Measurements from ENCODE around the gene C11orf91. TPM values are rescaled to one million over a fixed set of nuclear protein-coding genes. Genes with fewer than 3 reads are reported as not detected.
"Not testable (repeated sequence)": the region's sequence is repeated elsewhere in the genome, so short reads cannot be mapped to it uniquely, and the experiment has no call there.

C11orf91 gene
- total RNA-seq, 1 experiment from 2014 or later = not detected

DNA sequence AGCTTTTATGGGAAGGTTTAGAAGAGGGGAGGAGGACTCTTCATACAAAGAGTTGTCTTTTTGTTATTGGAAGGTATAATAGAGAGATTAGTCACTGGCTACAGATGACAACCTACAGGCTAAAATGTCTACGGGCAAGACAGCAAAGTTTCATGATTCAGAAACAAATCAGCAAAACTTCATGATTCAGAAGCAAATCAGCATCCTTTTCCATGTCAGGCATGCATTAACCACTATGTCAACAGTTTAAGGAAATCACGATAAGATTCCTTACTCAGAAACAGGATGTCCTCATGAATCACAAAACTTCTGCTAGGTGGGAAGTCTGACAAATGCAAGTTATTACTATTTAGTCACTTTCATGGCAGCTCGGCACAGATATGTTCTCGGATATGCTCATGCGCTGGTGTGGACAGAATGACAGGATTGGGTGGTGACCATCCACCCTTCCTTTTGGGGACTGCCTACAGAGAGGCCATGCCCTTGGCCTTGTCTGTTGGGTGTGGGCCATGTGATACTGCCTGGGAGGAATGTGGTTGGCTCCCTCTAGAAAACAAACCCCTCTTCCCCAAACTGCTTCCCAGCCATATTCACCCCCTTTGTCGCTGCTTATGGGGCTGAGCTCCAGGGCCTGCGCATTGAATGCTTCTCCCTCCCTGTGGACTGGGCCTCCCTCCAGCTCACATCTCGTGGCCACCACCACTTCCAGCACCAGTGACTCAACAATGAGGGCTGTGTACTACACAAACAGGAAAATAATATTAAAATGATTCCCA is 10.1 kb downstream of the C11orf91 start:
- Histone ChIP-seq H3K4me3 (no peak overlapping the region), H3K36me3 (no peaks in the 10 kb centered on the region), H3K27me3 (no peaks in the 10 kb centered on the region), H3K9me3 (no peaks in the 10 kb centered on the region; the same call in 1 of the 2 replicates)
- peak; percentile 96 for DNase-seq

DNA sequence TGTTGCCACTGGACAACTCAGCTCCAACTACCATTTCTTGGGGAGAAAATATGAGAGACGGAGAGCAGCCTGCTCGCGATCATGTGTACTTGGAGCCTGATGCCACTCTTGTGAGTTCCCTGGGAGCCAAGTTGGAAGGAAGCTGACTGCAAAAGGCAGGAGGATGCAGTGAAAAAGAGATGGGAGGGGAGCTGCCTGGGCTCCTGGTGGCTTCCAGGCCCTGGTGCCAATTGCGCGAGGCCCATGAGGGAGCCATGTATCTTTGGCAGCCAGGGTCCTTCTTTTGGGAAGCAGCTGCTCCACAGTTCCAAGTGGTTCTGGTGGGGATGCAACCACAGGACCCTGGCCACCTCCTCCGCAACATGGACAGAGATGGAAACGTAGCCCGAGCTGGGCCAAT is 11.1 kb downstream of the C11orf91 start:
- Histone ChIP-seq H3K27me3 (no peaks in the 10 kb centered on the region), H3K4me3 (no peak overlapping the region), H3K36me3 (no peaks in the 10 kb centered on the region), H3K9me3 (no peaks in the 10 kb centered on the region; the same call in 1 of the 2 replicates)
- no peak for DNase-seq

DNA sequence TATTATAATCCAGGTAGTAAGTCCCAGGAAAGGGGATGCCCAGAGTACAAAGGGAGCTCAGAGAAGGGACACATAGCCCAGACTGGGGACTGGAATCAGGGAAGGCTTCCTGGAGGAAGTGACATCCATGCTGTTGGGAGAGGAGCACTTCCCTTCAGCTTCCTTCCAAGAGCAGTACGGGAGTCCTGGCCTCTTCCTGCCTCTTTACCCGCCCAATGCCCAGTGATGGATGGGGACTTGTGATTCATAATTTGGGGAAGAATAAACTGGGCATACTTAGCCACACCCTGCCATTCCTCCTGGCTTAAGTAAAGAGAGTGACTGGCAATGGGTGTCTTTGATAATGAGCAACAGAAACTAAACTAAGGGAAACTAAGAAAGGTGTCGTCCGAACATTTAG is 11.5 kb downstream of the C11orf91 start:
- Histone ChIP-seq H3K4me3 (no peak overlapping the region), H3K9me3 (no peaks in the 10 kb centered on the region; the same call in 1 of the 2 replicates), H3K27me3 (no peaks in the 10 kb centered on the region), H3K36me3 (no peaks in the 10 kb centered on the region)
- DNase-seq = peak; percentile 72

DNA sequence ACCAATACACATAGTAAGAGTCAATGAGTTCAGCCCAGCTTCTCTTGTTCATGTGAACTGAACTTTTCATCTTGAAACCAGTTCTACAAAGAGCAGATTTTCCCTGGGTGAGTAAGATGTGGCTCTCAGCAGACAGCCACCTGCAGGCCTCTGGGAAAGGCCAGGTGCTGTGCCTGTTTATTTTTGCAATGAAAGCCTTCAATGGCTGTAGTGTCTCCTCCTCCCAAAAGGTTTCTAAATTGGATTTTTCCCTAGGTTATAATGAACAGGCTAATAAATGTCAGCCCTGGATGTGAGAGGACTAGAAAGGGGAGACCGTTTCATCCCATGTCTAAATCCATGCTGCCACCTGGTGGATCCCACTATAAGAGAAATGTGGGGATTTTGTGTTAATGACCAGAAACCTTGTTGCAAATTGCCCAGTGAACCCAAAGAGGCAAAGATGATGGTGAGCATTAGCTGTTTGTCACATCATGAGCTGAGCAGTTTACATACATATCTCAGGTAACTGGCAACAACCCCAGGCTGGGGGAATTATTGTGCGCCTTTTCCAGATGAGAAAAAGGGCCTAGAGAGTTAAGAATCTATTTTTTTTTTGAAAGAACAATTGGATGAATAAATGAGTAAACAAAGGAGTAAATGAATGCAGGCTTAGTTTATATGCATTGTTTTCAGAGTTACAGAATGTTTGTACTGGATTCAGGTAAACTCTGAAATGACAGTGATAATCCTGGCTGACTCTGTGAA is 12.7 kb downstream of the C11orf91 start:
- H3K27me3 ChIP-seq = no peaks in the 10 kb centered on the region
- DNase-seq = peak; percentile 33
- H3K9me3 ChIP-seq = no peaks in the 10 kb centered on the region; the same call in 1 of the 2 replicates
- H3K4me3 ChIP-seq = no peak overlapping the region
- no peaks in the 10 kb centered on the region for H3K36me3 ChIP-seq

DNA sequence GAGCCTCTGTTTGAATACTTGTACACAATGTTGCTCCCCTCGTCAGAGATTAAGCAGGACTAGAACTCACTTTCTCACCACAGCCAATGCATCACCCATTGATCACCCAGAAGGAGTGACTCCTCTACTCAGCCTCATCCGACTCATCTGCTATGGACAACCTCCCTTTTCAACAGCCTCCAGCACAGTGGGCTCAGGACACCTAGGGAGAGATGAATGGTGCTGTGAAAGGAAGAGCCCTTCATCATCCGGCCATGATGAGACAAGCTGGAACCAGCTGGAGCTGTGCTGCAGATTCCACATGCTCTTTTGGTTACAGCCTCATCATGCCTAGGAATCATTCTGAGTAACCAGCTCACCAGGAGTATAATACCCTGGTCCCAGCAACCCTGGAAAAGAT is 15.5 kb downstream of the C11orf91 start:
- Histone ChIP-seq H3K4me3 (no peak overlapping the region), H3K27me3 (peaks cover 3% of the 10 kb centered on the region), H3K36me3 (no peaks in the 10 kb centered on the region), H3K9me3 (peaks cover under 1% of the 10 kb centered on the region)
- DNase-seq = no peak

DNA sequence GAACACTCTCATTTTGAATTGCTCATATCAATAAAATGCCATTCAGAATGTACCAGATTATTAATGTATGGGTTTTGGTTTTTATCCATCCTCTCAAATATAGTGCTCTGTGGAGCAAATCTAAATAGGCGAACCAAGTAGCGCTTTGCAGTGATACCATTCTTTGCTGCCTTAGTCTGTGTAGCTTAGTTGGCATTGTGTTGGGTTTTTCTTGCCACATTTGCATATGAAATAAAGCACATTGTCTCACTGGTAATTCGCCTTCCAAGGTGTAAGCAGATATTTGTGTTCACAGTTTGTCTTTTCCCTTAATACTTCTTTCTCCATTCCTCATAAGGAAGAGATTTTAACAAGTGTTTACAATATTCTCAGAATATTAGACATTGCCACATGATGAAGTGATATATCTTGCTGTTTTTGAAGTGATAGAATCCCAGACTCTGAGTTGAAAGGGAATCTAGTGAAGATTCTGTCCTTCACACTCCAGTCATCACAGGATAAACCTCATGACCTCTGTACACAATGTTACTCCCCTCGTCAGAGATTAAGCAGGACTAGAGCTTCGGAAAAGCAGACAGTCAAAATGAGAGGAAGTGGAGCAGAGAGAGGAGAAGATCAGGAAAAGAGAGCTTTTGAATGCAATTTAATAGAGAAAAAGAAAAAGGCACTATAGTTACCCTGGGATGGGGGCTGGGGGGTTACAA is 16.5 kb downstream of the C11orf91 start:
- Histone ChIP-seq H3K9me3 (peaks cover 9% of the 10 kb centered on the region), H3K27me3 (peaks cover 6% of the 10 kb centered on the region), H3K4me3 (no peak overlapping the region), H3K36me3 (no peaks in the 10 kb centered on the region)
- DNase-seq = no peak

DNA sequence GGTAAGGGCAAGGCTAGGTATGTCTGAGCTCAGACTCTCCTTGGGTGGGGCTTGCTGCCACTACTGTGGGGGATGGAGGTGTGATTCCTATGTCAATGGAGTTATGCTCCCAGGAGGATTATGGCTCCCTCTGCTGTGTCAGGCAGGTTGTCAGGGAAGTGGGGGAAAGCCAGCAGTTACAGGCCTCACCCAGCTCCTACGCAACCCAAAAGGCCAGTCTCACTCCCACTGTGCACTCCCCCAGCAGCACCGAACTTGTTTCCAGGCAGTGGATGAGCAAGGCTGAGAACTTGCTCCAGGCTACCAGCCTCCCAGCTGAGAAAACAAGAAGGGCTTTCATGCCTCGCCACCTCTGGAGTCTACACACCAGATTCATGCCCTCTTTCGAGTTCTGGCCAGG is 18.2 kb downstream of the C11orf91 start:
- H3K27me3 ChIP-seq = peaks cover 6% of the 10 kb centered on the region
- H3K4me3 ChIP-seq = no peak overlapping the region
- H3K36me3 ChIP-seq = no peaks in the 10 kb centered on the region
- no peak for DNase-seq
- H3K9me3 ChIP-seq = peaks cover 19% of the 10 kb centered on the region

DNA sequence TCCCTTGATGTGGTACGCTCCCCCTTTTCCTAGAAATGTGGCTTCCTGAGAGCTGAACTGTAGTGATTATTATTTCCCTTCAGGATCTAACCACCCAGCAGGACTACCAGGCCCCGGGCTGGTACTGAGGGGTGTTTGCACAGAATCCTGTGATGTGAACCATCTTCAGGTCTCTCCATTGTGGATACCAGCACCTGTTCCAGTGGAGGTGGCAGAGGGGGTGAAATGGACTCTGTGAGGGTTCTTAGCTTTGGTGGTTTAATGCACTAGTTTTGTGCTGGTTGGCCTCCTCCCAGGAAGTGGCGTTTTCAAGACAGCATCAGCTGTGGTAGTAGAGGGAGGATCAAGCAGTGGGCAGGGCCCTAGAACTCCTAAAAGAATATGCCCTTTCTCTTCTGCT is 18.6 kb downstream of the C11orf91 start:
- Histone ChIP-seq H3K9me3 (peaks cover 20% of the 10 kb centered on the region), H3K4me3 (no peak overlapping the region), H3K27me3 (peaks cover 6% of the 10 kb centered on the region), H3K36me3 (no peaks in the 10 kb centered on the region)
- no peak for DNase-seq

DNA sequence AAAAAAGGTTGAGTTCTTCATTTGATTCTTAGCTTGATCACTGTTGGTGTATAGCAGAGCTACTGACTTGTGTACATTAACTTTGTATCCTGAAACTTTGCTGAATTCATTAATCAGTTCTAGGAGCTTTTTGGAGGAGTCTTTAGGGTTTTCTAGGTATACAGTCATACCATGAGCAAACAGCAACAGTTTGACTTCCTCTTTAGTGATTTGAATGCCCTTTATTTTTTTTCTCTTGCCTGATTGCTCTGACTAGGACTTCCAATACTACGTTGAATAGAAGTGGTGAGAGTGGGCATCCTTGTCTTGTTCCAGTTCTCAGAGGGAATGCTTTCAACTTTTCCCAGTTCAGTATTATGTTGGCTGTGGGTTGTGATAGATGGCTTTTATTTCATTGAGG is 22.0 kb downstream of the C11orf91 start:
- H3K4me3 ChIP-seq, H3K27me3 ChIP-seq, H3K36me3 ChIP-seq, DNase-seq: not testable (repeated sequence)
- H3K9me3 ChIP-seq = peaks cover 20% of the 10 kb centered on the region

DNA sequence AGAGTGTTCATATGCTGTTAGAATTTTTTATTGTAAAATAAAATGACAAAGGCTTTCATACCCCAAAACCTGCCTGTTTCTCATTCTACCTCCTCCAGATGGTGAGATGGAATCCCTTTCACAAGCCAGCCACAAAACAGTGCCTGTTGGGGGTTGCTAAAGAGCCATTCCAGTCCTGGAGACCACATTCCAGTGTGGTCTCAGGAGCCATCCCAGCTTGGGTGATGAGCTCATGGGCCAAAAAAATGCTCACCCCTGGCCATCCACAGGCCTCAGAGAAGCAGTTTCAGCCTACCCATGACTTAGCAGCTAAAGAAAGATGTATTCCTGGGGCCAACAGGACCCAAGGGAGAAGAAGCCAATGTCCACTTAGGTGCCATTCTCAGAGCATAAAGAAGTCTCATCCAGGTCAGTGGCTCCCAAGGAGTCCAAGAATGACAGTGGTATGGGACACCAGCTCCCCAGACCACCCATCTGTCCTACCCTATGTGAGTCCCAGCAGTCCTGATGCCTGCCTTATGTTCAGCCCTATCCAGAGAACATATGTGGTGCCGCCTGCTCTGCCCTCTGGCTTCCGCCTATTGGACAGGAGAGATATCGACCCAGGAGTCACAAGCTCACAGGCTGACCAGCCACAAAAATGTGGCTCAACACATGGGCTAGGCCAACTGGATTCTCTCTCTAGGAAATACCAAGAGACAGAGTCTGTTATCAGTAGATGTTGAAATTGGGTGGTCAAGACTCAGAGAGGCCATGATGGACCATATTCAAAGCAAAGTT is 26.4 kb downstream of the C11orf91 start:
- H3K36me3 ChIP-seq = no peaks in the 10 kb centered on the region
- H3K9me3 ChIP-seq = peaks cover 11% of the 10 kb centered on the region
- H3K4me3 ChIP-seq = no peak overlapping the region
- no peak for DNase-seq
- no peaks in the 10 kb centered on the region for H3K27me3 ChIP-seq

DNA sequence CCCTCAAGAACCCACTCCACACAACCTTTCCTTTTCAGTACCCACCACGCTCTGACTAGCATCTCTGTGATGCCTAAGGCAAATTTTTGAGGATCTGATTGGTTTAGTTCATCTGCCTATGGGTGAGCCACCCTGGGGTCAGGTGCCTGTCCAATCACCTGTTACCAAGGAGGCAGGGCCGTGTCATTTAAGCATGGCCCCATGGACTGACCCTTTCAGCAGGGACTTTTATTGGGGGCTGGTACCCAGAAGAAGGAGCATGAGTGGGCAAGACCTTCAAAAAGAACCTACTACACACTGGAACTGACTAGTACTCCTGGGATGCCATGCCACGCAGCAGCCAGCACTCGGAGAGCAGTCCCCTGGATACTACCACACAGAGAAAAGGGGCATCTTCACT is 28.4 kb downstream of the C11orf91 start:
- no peak for DNase-seq
- no peaks in the 10 kb centered on the region for H3K36me3 ChIP-seq
- H3K4me3 ChIP-seq = no peak overlapping the region
- H3K9me3 ChIP-seq = no peaks in the 10 kb centered on the region; the same call in 1 of the 2 replicates
- H3K27me3 ChIP-seq = no peaks in the 10 kb centered on the region

DNA sequence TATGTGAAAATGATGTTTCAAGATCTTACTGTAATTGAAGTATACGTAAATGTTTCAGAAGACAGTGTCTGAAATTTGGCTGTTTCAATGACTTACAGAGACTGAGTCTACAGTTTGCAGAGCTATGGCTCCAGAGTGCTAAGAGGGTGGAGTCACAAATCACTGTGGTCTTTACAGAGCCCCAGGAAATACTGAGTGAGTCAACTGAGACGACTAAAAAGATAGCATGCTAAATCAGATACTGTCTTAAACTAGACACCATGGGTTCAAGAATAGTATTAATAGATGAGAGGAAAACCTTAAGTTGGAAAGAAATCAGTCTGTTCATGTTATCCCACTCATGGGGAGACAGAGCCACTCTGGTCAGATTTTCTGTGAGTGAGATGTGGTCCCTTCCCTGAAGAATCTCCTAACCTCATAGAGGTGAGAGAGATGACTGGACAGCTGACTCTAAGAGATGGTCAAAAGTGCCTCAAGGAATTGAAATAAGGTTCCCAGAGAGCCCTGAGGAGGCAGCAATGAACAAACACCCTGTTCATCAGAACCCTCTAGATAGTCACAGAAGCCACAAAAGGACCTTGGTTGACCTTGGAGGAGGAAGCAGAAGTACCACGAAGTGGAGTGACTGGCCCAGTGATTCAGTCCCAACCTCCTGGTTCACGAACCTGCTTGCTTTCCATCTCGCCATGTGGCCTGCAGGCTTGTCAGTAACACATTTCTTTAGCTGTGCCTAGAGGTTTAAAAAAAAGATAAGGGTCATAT is 30.2 kb downstream of the C11orf91 start:
- DNase-seq = no peak
- Histone ChIP-seq H3K9me3 (no peaks in the 10 kb centered on the region), H3K36me3 (no peaks in the 10 kb centered on the region), H3K27me3 (no peaks in the 10 kb centered on the region), H3K4me3 (no peak overlapping the region)

DNA sequence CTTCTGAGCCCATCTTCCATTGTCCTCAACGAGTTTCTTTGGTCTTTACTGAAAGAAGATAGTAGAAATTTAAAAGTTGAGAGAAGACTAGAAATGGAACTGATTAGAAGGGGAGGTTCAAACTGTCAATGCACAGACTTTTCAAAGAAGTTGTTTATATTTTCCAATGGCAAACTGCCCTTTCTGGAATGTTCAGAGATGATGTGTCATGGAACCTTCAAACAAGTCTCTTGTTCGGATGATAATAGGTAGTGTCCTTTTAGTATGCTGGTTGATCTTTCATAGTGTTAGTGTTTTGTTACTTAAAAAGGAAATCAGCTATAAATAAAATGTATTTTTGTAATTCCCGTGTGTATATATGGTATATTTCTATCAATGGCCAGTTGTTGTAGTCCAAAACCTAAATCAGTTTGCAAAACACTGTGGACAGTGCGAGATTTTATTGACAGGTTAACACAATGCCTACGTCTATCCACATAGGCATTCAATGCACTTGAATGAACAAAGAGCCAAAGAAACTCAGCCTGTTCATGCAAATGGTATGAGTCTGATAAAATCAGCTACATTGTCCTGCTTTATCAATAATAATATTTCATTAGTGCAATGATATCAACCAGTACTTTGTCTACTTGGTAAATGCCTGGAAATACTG is 30.9 kb downstream of the C11orf91 start:
- H3K9me3 ChIP-seq = no peaks in the 10 kb centered on the region
- no peak for DNase-seq
- H3K36me3 ChIP-seq = no peaks in the 10 kb centered on the region
- no peaks in the 10 kb centered on the region for H3K27me3 ChIP-seq
- H3K4me3 ChIP-seq = no peak overlapping the region

DNA sequence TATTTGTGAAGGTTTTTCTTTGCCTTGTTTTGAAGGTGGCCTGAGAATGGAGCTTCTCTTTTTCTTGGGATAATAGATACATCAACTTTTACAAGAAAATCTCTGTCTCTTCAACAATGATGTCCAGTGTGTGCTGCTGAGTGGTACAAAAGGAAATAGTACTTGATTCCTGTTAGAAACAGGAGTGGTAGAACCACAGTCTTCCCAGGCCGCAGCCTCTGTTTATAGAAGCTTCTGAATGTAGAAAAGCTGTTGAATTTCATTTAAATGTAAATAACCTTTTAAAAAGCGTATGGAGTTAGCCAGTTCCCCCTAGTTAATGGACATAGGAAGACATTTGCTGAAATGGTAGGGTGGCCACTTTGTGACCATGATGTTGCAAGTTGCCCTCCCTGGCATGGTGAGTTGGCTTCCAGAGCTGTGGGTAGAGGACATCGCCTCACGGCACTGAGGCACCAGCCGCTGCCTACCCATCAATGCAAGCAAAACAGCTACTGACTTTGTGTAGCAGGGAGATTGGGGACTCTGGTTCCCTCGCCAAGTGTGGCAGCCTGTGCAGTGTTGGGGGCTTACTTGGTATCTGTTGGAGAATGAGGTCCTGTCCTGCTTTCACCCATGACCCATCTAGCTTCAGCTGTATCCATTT is 31.6 kb downstream of the C11orf91 start:
- DNase-seq = no peak
- Histone ChIP-seq H3K36me3 (no peaks in the 10 kb centered on the region), H3K4me3 (no peak overlapping the region), H3K9me3 (no peaks in the 10 kb centered on the region), H3K27me3 (no peaks in the 10 kb centered on the region)

DNA sequence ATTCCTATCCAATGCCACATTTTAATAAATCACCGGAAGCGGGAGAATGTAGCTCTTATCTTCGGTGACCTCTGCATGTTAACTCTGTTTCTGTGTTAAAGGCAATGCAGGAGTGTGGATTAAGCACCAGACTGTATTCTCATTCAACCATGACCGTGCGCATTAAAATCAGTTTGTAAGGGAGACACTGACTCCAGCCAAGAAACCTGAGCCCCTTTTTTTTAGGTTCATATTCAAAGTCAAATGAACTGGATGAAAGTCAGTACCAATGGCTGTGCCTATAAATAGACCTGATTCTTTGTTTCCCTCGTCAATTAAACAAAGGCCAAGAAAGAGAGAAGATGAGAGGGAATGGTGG is 32.2 kb downstream of the C11orf91 start:
- Histone ChIP-seq H3K27me3 (no peaks in the 10 kb centered on the region), H3K9me3 (no peaks in the 10 kb centered on the region), H3K36me3 (no peaks in the 10 kb centered on the region), H3K4me3 (no peak overlapping the region)
- DNase-seq = no peak
